ENCODE data around the gene PAK5. TPM values are rescaled to one million over a fixed set of nuclear protein-coding genes. Genes with fewer than 3 reads are reported as not detected.

PAK5 gene
- total RNA-seq, 1 donor from 2014 or later = 0.10 TPM

DNA sequence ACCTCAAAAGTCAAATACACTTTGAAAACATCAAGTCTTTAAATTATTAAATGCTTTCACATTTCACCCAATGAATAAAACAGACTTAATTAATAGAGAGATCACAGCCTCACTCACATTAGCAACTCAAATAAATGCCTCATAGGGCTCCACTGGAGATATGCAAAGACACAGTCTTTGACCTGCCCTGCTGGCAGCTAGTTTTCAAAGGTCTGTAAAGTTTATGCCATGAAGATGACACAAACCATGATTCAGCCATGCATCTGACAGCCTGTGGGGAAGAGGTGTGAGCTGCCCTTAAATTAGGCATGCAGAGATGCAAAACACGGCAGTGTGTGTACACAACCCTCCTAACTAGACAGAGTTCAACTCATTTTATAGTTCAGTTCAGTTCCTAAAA, 83.6 kb downstream of the PAK5 start:
- H3K27ac Mint-ChIP-seq (ENCODE audit: unreplicated experiment) = no peak overlapping the region
- H3K9me3 Mint-ChIP-seq (ENCODE audit: unreplicated experiment) = no peaks in the 10 kb centered on the region
- H3K4me3 Mint-ChIP-seq (ENCODE audit: unreplicated experiment) = no peak overlapping the region
- TF ChIP-seq, protein P1, sequence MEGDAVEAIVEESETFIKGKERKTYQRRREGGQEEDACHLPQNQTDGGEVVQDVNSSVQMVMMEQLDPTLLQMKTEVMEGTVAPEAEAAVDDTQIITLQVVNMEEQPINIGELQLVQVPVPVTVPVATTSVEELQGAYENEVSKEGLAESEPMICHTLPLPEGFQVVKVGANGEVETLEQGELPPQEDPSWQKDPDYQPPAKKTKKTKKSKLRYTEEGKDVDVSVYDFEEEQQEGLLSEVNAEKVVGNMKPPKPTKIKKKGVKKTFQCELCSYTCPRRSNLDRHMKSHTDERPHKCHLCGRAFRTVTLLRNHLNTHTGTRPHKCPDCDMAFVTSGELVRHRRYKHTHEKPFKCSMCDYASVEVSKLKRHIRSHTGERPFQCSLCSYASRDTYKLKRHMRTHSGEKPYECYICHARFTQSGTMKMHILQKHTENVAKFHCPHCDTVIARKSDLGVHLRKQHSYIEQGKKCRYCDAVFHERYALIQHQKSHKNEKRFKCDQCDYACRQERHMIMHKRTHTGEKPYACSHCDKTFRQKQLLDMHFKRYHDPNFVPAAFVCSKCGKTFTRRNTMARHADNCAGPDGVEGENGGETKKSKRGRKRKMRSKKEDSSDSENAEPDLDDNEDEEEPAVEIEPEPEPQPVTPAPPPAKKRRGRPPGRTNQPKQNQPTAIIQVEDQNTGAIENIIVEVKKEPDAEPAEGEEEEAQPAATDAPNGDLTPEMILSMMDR (IDR thresholded peaks at IDR 0.05; ENCODE audit: unreplicated experiment) = no peak
- no peak for DNase-seq (ENCODE audit: low spot score)
- no peaks in the 10 kb centered on the region for H3K36me3 Mint-ChIP-seq (ENCODE audit: low read depth, unreplicated experiment)
- H3K4me1 Mint-ChIP-seq (ENCODE audit: unreplicated experiment) = no peaks in the 10 kb centered on the region
- H3K27me3 Mint-ChIP-seq (ENCODE audit: unreplicated experiment) = no peaks in the 10 kb centered on the region

DNA sequence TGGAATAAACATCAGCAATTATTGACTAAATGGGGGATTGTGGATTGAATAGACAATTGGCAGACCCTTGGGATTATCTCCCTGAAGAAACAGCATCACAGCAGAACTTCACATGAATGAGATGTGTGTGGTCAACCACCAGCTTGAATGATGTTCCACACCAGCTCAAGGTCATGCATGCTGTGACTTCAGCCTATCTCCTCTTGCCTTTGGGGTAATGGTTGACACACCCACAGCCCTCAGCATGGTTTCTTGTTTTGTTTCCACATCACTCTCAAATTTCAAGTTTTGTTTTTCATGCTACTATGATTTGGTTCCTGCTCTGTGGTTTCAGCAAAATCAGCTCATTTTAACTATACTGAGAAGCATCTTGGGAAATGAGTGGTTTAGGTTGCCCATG, 94.3 kb downstream of the PAK5 start:
- Mint-ChIP-seq H3K4me3 (ENCODE audit: unreplicated experiment) (no peak overlapping the region), H3K27me3 (ENCODE audit: unreplicated experiment) (peaks cover 1% of the 10 kb centered on the region), H3K36me3 (ENCODE audit: low read depth, unreplicated experiment) (no peaks in the 10 kb centered on the region), H3K4me1 (ENCODE audit: unreplicated experiment) (no peaks in the 10 kb centered on the region), H3K9me3 (ENCODE audit: unreplicated experiment) (peaks cover 5% of the 10 kb centered on the region), H3K27ac (ENCODE audit: unreplicated experiment) (no peak overlapping the region)
- no peak for DNase-seq (ENCODE audit: low spot score)
- TF ChIP-seq, protein P1 (IDR thresholded peaks at IDR 0.05; ENCODE audit: unreplicated experiment) = no peak

DNA sequence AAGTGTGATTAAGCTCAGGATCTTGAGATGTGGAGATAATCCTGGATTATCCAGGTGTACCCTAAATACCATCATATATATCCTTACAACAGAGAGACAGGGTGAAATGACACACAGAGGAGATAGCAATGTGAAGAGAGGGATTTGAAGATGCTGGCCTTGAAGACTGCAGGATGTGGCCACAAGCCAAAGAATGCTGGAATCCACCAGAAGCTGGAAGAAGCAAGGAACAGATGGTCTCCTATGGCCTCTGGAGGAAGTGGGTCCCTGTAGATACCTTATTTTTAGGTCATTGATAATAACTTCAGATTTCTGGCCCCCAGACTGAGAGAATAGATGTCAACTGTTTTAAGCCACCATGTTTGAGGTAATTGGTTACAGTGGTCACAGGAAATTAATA, 95.0 kb downstream of the PAK5 start:
- no peaks in the 10 kb centered on the region for H3K4me1 Mint-ChIP-seq (ENCODE audit: unreplicated experiment)
- no peak overlapping the region for H3K27ac Mint-ChIP-seq (ENCODE audit: unreplicated experiment)
- DNase-seq (ENCODE audit: low spot score) = no peak
- H3K9me3 Mint-ChIP-seq (ENCODE audit: unreplicated experiment) = peaks cover 5% of the 10 kb centered on the region
- H3K36me3 Mint-ChIP-seq (ENCODE audit: low read depth, unreplicated experiment) = no peaks in the 10 kb centered on the region
- H3K27me3 Mint-ChIP-seq (ENCODE audit: unreplicated experiment) = peaks cover 1% of the 10 kb centered on the region
- TF ChIP-seq, protein P1 (IDR thresholded peaks at IDR 0.05; ENCODE audit: unreplicated experiment) = no peak
- H3K4me3 Mint-ChIP-seq (ENCODE audit: unreplicated experiment) = no peak overlapping the region

DNA sequence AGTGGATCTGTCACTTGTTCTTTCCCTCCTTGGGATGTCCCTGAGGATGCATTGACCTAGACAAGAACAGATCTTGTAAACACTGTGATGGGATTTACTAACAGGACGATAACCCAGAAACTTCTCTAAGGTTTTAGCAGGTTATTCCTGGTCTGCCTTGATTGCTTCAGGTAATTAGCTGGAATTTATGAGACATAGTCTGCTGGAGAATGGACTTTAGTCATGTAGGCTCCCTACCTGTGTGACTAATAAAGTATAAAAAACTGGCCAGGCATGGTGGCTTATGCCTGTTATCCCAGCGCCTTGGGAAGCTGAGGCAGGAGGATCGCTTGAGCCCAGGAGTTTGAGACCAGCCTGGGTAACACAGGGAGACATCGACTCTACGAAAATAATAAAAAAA, 96.1 kb downstream of the PAK5 start:
- no peak for DNase-seq (ENCODE audit: low spot score)
- TF ChIP-seq, protein P1 (IDR thresholded peaks at IDR 0.05; ENCODE audit: unreplicated experiment) = no peak
- Mint-ChIP-seq H3K9me3 (ENCODE audit: unreplicated experiment) (peaks cover 5% of the 10 kb centered on the region), H3K4me3 (ENCODE audit: unreplicated experiment) (no peak overlapping the region), H3K27ac (ENCODE audit: unreplicated experiment) (no peak overlapping the region), H3K4me1 (ENCODE audit: unreplicated experiment) (no peaks in the 10 kb centered on the region), H3K27me3 (ENCODE audit: unreplicated experiment) (no peaks in the 10 kb centered on the region), H3K36me3 (ENCODE audit: low read depth, unreplicated experiment) (no peaks in the 10 kb centered on the region)

DNA sequence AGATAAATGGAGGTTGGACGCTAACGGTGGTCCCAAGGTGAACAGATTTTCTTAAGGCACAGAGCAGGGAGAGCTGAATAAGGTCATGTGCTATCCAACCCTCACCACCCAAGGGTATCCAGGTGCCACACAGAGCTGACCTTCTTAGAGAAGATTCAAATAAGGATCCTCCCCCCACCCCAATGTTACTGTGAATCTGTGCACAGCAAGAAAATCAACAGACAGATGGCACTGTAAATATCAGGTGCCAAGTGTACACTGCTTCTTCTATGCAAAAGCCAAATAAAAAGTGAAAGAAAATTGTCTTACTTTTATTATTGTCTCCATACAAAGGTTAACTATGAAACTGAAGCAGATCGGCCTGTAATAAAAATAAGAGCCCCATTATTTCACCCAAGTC, 96.9 kb downstream of the PAK5 start:
- Mint-ChIP-seq H3K4me3 (ENCODE audit: unreplicated experiment) (no peak overlapping the region), H3K9me3 (ENCODE audit: unreplicated experiment) (peaks cover 5% of the 10 kb centered on the region), H3K36me3 (ENCODE audit: low read depth, unreplicated experiment) (no peaks in the 10 kb centered on the region), H3K27me3 (ENCODE audit: unreplicated experiment) (no peaks in the 10 kb centered on the region), H3K4me1 (ENCODE audit: unreplicated experiment) (no peaks in the 10 kb centered on the region), H3K27ac (ENCODE audit: unreplicated experiment) (no peak overlapping the region)
- DNase-seq (ENCODE audit: low spot score) = no peak
- TF ChIP-seq, protein P1 (IDR thresholded peaks at IDR 0.05; ENCODE audit: unreplicated experiment) = no peak
